Measurements from ENCODE around the gene HSPB9. TPM values are rescaled to one million over a fixed set of nuclear protein-coding genes. Genes with fewer than 3 reads are reported as not detected.

Gene HSPB9
- total and polyA plus RNA-seq, 2 of the 8 experiments (the other 6 are each of a cell fraction or from before 2014, with no cell fraction given): 0.27 to 0.30 TPM

DNA sequence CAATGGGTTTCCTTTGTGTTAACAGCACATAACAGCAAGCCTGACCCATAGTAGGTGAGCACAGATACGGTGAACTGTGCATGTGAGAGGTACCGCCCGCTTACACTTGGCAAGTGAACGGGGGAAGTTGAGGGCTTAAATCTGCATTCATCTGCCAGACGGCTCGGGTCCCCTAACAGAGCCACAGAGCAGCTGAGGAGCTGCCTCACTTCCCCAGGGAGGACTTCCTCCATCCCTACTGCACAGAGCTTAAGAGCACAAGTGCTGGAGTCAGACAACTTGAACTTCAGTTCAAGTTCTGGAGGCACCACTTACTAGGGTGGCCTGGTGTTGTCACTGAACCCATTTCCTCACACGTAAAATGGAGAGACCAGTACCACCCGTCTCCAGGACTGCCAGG is 18.8 kb downstream of the HSPB9 start:
- no peak for FAIRE-seq
- Histone ChIP-seq H2BK20ac (ENCODE audit: low read length) (no peak overlapping the region), H4K91ac (replicated peaks; ENCODE audit: insufficient read length, low read length) (no peak overlapping the region), H4K5ac (ENCODE audit: insufficient read length, low read depth, low read length) (no peak overlapping the region), H4K20me1 (replicated peaks in 1 of 2; ENCODE audit: control insufficient read depth in 1 of 2, insufficient read depth in 2 of 2, low read length in 2 of 2) (peaks cover 9 to 12% of the 10 kb centered on the region in 2 experiments), H2AK5ac (ENCODE audit: low read depth, low read length) (no peak overlapping the region), H2BK12ac (ENCODE audit: low read depth, low read length) (no peak overlapping the region), H3K9ac (replicated peaks in 1 of 4; ENCODE audit: extremely low read depth in 1 of 4, low read depth in 3 of 4, low read length in 3 of 4) (no peak overlapping the region), H3K27ac (ENCODE audit: low read depth, low read length) (no peak overlapping the region), H3K18ac (ENCODE audit: extremely low read depth, low read length) (no peak overlapping the region), H3K4ac (replicated peaks; ENCODE audit: insufficient read length, low read depth, low read length) (no peak overlapping the region), H2BK15ac (ENCODE audit: low read length) (no peak overlapping the region), H3K36me3 (ENCODE audit: control insufficient read depth in 2 of 4, insufficient read depth in 4 of 4, low read length in 3 of 4) (peaks cover 0 to 9% (median 6%) of the 10 kb centered on the region in 4 experiments; a peak in 4 of 8 replicates), H3K4me1 (replicated peaks in 1 of 4; ENCODE audit: control insufficient read depth in 3 of 4, insufficient read depth in 4 of 4, low read length in 3 of 4) (peaks cover 0 to 2% (median 0%) of the 10 kb centered on the region in 4 experiments; a peak in 1 of 7 replicates), H2BK5ac (ENCODE audit: low read depth, low read length) (no peak overlapping the region), H3K56ac (replicated peaks; ENCODE audit: insufficient read length, low read depth, low read length) (no peak overlapping the region), H3K23ac (ENCODE audit: insufficient read length) (no peak overlapping the region), H3K27me3 (replicated peaks in 1 of 4; ENCODE audit: control insufficient read depth in 3 of 4, extremely low read depth in 1 of 4, insufficient read depth in 3 of 4, low read length in 3 of 4) (no peaks in the 10 kb centered on the region), H3K23me2 (ENCODE audit: low read depth, low read length) (no peaks in the 10 kb centered on the region), H3K79me1 (ENCODE audit: low read depth, low read length) (peaks cover 8% of the 10 kb centered on the region; the same call in 1 of the 2 replicates), H3K9me3 (ENCODE audit: insufficient read depth in 2 of 2, low read depth in 1 of 2, low read length in 1 of 2) (no peaks in the 10 kb centered on the region), H3K14ac (ENCODE audit: insufficient read length) (no peak overlapping the region), H3K4me2 (ENCODE audit: insufficient read depth in 1 of 2, low read depth in 2 of 2, low read length in 2 of 2) (no peak overlapping the region), H3K4me3 (ENCODE audit: extremely low read depth in 1 of 4, insufficient read depth in 2 of 4, low read depth in 3 of 4, low read length in 4 of 4) (no peak overlapping the region), H2AFZ (ENCODE audit: low read length) (no peak overlapping the region), H3K79me2 (ENCODE audit: control insufficient read depth in 1 of 2, insufficient read depth in 2 of 2, low read length in 2 of 2) (peaks cover 0 to 51% of the 10 kb centered on the region in 2 experiments; a peak in 2 of 4 replicates), H4K8ac (ENCODE audit: extremely low read depth, insufficient read depth, low read length) (no peak overlapping the region), H2BK120ac (replicated peaks; ENCODE audit: low read depth, low read length) (no peak overlapping the region)
- no peak for DNase-seq (ENCODE audit: low read depth in 1 of 2, low spot score in 2 of 2)
- POLR2A ChIA-PET (ENCODE audit: partially characterized antibody): interaction anchor here (2.0 kb wide), 1 partner anchor 14 kb away, joined by 6 read pairs; no protein-coding TSS in a partner anchor
- 85% methylated on average over 8 of the region's 8 CpGs; no CpG with 5 or more reads in 1 of the 2 experiments for WGBS, 2 experiments (ENCODE audit: extremely low coverage in 1 of 2, insufficient coverage in 1 of 2, insufficient read length in 1 of 2, insufficient replicate concordance in 2 of 2, low coverage in 1 of 2, low lambda C conversion rate in 2 of 2, missing lambda C conversion rate in 1 of 2)
- CTCF ChIA-PET (ENCODE audit: partially characterized antibody): interaction anchor here (2.9 to 3.0 kb wide), 2 partner anchors 11 to 24 kb away, joined by 11 to 19 read pairs; no protein-coding TSS in a partner anchor
- TF ChIP-seq SUZ12 (IDR thresholded peaks at IDR 0.05; ENCODE audit: low read length) (no peak), SP1 (IDR thresholded peaks at IDR 0.05; ENCODE audit: low read depth, low read length) (no peak), RXRA (IDR thresholded peaks at IDR 0.05; ENCODE audit: insufficient read depth, low read depth, low read length) (no peak), GABPA (IDR thresholded peaks at IDR 0.05; ENCODE audit: borderline replicate concordance, insufficient read depth, low read length) (no peak), EZH2 (IDR thresholded peaks at IDR 0.05; ENCODE audit: low read depth, low read length, severe bottlenecking) (no peak), JUN (IDR thresholded peaks at IDR 0.05; ENCODE audit: low read depth, low read length) (no peak), RNF2 (IDR thresholded peaks at IDR 0.05; ENCODE audit: borderline replicate concordance, low read depth, low read length, missing control alignments, poor library complexity, severe bottlenecking) (no peak), MAFK (IDR thresholded peaks at IDR 0.05; ENCODE audit: low read depth, low read length) (no peak)
- TF ChIP-seq, protein P1, sequence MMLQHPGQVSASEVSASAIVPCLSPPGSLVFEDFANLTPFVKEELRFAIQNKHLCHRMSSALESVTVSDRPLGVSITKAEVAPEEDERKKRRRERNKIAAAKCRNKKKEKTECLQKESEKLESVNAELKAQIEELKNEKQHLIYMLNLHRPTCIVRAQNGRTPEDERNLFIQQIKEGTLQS (IDR thresholded peaks at IDR 0.05; ENCODE audit: insufficient read depth, low read depth, low read length): no peak
- TF ChIP-seq, protein P2, sequence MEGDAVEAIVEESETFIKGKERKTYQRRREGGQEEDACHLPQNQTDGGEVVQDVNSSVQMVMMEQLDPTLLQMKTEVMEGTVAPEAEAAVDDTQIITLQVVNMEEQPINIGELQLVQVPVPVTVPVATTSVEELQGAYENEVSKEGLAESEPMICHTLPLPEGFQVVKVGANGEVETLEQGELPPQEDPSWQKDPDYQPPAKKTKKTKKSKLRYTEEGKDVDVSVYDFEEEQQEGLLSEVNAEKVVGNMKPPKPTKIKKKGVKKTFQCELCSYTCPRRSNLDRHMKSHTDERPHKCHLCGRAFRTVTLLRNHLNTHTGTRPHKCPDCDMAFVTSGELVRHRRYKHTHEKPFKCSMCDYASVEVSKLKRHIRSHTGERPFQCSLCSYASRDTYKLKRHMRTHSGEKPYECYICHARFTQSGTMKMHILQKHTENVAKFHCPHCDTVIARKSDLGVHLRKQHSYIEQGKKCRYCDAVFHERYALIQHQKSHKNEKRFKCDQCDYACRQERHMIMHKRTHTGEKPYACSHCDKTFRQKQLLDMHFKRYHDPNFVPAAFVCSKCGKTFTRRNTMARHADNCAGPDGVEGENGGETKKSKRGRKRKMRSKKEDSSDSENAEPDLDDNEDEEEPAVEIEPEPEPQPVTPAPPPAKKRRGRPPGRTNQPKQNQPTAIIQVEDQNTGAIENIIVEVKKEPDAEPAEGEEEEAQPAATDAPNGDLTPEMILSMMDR (IDR thresholded peaks at IDR 0.05; ENCODE audit: control extremely low read depth in 1 of 3, insufficient read depth in 1 of 3, low read depth in 1 of 3, low read length in 3 of 3): no peak

All from H1 (cell line).